Gastrocnemius medialis (tissue), 4 donors: ENCODE measurements around the gene TYW1B.

Experiments
- CTCF ChIP-seq, 5 experiments: fragments of 450-650 bp in 3 of 5; fragments of 200-600 bp in 2 of 5; sonication (generic) in 2 of 5; IDR thresholded peaks in 4 of 5; conservative IDR thresholded peaks in 1 of 5; 1 replicate in 4 of 5; 2 replicates in 1 of 5; pipeline ENCODE4 v1.5.1; 2016 to 2019; ENCODE audit warnings: antibody characterized with exemption in 5 of 5, mild to moderate bottlenecking in 3 of 5, moderate library complexity in 3 of 5
- POLR2A ChIP-seq, 2 donors: fragments of 450-650 bp; IDR thresholded peaks; one replicate each; pipeline ENCODE4 v1.6.1; 2017; ENCODE audit warnings: antibody characterized with exemption in 2 of 2, mild to moderate bottlenecking in 2 of 2, moderate library complexity in 2 of 2

GRCh38 chr7:72577107-72577506, 250.9 kb downstream of the TYW1B start:
- TF ChIP-seq CTCF (IDR thresholded peaks at IDR 0.05 in 4 of 5, conservative IDR thresholded peaks at IDR 0.05 in 1 of 5), result no peak
- TF ChIP-seq POLR2A (IDR thresholded peaks at IDR 0.05), result no peak
